Measurements from ENCODE around the gene AGBL3. TPM values are rescaled to one million over a fixed set of nuclear protein-coding genes. Genes with fewer than 3 reads are reported as not detected.

The AGBL3 gene
- total and polyA plus RNA-seq, 9 of the 15 experiments (the other 6 are each of a cell fraction or from before 2014, with no cell fraction given), result 0.54 to 2.9 (median 1.7) TPM

DNA sequence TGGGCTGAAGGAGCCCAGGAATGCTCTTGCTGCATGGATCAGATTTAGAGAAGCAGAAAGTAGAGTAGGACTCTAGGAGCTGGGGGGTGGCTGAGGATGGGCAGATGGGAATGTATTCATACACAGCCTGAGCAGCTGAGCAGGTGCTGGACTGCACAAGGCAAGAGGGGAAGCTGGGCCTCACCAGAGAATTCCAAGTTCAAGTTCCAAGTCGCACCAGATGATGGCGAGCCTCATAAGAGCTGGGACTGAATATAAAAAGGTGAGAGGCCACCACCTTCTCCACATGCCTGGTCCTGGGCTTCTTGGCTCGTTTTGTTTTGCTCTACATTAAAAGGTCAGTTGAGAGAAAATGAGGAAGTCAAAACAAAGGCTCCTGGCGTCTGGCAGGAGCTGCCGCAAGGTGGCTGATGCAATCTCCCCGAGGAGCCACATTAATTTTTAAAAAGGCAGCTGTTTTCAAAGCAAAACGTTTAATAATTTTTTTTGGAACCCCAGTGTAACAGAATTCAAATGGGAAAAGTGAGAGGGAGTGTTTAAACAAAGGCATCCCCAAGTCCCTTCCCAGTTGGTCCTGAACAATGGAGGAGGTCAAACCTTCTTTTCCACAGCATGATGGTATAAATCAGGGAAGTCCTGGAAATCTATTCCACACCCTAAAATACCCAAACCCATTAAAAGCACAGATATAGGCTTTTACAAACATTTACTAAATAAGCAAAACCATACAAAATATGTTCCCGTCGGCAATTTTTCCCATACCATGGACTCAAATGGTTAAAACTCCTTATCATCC lies 174.7 kb downstream of the AGBL3 start (continued):
- no peak for TF ChIP-seq RBM22 (IDR thresholded peaks at IDR 0.05; ENCODE audit: low read depth, low read length, poor library complexity, severe bottlenecking)
- no peak for TF ChIP-seq BDP1 (IDR thresholded peaks at IDR 0.05; ENCODE audit: insufficient read depth, insufficient read length)
- TF ChIP-seq RUNX1 (IDR thresholded peaks at IDR 0.05; ENCODE audit: low read depth), result no peak
- TF ChIP-seq SRF (CRISPR knock-in tag; IDR thresholded peaks at IDR 0.05), result no peak
- TF ChIP-seq ZNF780A (CRISPR knock-in tag; IDR thresholded peaks at IDR 0.05), result no peak
- no peak for TF ChIP-seq RNF2 (IDR thresholded peaks at IDR 0.05)
- TF ChIP-seq PML (IDR thresholded peaks at IDR 0.05; ENCODE audit: low read length), result no peak
- peak; percentile 27; the same call in 1 of the 2 replicates for TF ChIP-seq KLF6 (CRISPR knock-in tag; IDR thresholded peaks at IDR 0.05; ENCODE audit: borderline replicate concordance)
- no peak for TF ChIP-seq ZNF586 (CRISPR knock-in tag; conservative IDR thresholded peaks at IDR 0.05)
- no peak for TF ChIP-seq ZFP30 (CRISPR knock-in tag; IDR thresholded peaks at IDR 0.05; ENCODE audit: borderline replicate concordance)
- no peak for TF ChIP-seq ZNF23 (CRISPR knock-in tag; IDR thresholded peaks at IDR 0.05)
- TF ChIP-seq FOXM1 (IDR thresholded peaks at IDR 0.05; ENCODE audit: low read depth), result peak; percentile 40; the same call in 1 of the 2 replicates
- no peak for TF ChIP-seq FOXM1 (CRISPR knock-in tag; IDR thresholded peaks at IDR 0.05; ENCODE audit: low read depth)
- TF ChIP-seq, protein P1, sequence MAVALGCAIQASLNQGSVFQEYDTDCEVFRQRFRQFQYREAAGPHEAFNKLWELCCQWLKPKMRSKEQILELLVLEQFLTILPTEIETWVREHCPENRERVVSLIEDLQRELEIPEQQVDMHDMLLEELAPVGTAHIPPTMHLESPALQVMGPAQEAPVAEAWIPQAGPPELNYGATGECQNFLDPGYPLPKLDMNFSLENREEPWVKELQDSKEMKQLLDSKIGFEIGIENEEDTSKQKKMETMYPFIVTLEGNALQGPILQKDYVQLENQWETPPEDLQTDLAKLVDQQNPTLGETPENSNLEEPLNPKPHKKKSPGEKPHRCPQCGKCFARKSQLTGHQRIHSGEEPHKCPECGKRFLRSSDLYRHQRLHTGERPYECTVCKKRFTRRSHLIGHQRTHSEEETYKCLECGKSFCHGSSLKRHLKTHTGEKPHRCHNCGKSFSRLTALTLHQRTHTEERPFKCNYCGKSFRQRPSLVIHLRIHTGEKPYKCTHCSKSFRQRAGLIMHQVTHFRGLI (CRISPR knock-in tag; IDR thresholded peaks at IDR 0.05), result peak; percentile 70; the same call in 1 of the 2 replicates
- no peak for TF ChIP-seq ZNF184 (CRISPR knock-in tag; IDR thresholded peaks at IDR 0.05)
- TF ChIP-seq, protein P2, sequence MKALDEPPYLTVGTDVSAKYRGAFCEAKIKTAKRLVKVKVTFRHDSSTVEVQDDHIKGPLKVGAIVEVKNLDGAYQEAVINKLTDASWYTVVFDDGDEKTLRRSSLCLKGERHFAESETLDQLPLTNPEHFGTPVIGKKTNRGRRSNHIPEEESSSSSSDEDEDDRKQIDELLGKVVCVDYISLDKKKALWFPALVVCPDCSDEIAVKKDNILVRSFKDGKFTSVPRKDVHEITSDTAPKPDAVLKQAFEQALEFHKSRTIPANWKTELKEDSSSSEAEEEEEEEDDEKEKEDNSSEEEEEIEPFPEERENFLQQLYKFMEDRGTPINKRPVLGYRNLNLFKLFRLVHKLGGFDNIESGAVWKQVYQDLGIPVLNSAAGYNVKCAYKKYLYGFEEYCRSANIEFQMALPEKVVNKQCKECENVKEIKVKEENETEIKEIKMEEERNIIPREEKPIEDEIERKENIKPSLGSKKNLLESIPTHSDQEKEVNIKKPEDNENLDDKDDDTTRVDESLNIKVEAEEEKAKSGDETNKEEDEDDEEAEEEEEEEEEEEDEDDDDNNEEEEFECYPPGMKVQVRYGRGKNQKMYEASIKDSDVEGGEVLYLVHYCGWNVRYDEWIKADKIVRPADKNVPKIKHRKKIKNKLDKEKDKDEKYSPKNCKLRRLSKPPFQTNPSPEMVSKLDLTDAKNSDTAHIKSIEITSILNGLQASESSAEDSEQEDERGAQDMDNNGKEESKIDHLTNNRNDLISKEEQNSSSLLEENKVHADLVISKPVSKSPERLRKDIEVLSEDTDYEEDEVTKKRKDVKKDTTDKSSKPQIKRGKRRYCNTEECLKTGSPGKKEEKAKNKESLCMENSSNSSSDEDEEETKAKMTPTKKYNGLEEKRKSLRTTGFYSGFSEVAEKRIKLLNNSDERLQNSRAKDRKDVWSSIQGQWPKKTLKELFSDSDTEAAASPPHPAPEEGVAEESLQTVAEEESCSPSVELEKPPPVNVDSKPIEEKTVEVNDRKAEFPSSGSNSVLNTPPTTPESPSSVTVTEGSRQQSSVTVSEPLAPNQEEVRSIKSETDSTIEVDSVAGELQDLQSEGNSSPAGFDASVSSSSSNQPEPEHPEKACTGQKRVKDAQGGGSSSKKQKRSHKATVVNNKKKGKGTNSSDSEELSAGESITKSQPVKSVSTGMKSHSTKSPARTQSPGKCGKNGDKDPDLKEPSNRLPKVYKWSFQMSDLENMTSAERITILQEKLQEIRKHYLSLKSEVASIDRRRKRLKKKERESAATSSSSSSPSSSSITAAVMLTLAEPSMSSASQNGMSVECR (CRISPR knock-in tag; IDR thresholded peaks at IDR 0.05), result peak; percentile 59; the same call in 1 of the 2 replicates
- no peak for TF ChIP-seq RFX1 (IDR thresholded peaks at IDR 0.05)
- TF ChIP-seq ZNF12 (CRISPR knock-in tag; IDR thresholded peaks at IDR 0.05), result no peak
- TF ChIP-seq ZNF695 (CRISPR knock-in tag; IDR thresholded peaks at IDR 0.05), result no peak
- TF ChIP-seq ZNF197 (CRISPR knock-in tag; IDR thresholded peaks at IDR 0.05; ENCODE audit: low read depth), result 0 out of 2 replicates have a peak, but pooled peaks have one; percentile 62
- TF ChIP-seq ZC3H8 (IDR thresholded peaks at IDR 0.05), result no peak
- TF ChIP-seq C11orf30 (IDR thresholded peaks at IDR 0.05; ENCODE audit: low read depth), result peak; percentile 73; the same call in 1 of the 2 replicates
- TF ChIP-seq PTTG1 (tag; IDR thresholded peaks at IDR 0.05; ENCODE audit: low read depth), result no peak
- no peak for TF ChIP-seq STAT5A (IDR thresholded peaks at IDR 0.05; ENCODE audit: borderline replicate concordance, low read length)
